Stimulated activated CD4-positive, alpha-beta T cell treated with anti-CD3 and anti-CD28 coated beads, TNF-alpha, amount 100 ng/mL, for 4 hours (primary cell): ENCODE data around the gene PJA2.
"Not testable (repeated sequence)": the region's sequence is repeated elsewhere in the genome, so short reads cannot be mapped to it uniquely, and the experiment has no call there.

Experiments
- DNase-seq, 3 experiments: peaks; one replicate each; pipeline ENCODE4 v3.0.0-alpha.2; 2020; ENCODE audit warnings: low read depth in 3 of 3

PJA2 gene, protein sequence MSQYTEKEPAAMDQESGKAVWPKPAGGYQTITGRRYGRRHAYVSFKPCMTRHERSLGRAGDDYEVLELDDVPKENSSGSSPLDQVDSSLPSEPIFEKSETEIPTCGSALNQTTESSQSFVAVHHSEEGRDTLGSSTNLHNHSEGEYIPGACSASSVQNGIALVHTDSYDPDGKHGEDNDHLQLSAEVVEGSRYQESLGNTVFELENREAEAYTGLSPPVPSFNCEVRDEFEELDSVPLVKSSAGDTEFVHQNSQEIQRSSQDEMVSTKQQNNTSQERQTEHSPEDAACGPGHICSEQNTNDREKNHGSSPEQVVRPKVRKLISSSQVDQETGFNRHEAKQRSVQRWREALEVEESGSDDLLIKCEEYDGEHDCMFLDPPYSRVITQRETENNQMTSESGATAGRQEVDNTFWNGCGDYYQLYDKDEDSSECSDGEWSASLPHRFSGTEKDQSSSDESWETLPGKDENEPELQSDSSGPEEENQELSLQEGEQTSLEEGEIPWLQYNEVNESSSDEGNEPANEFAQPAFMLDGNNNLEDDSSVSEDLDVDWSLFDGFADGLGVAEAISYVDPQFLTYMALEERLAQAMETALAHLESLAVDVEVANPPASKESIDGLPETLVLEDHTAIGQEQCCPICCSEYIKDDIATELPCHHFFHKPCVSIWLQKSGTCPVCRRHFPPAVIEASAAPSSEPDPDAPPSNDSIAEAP

DNA sequence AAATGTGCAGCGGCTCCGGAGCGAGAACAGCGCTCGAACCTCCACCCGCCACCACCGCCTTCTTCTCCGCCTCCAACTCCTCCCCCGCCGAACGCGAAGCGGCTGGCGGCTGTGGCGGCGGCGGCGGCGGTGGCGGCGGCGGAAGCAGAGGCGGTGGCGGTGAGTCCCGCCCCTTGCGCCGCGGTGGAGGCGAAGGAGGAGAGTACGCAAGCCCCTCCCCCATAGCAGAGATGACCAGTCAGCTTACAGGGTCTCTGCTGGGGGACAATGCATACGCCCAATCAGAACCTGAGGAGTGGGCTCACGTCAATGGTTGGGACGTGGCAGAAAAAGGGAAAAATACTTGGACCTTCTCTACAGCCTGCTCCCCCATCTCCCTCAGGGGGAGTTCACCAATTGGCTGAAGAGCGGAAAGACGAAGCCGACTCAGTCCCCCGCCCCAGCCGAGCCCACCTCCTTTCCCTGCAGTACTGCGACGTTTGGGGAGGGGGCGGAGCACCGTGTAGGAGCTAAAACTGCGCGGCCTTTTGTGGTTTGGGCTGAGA lies at the start of gene PJA2:
Gene PJA2, minus strand, starts transcription at position 131 of the 545 bp plus-strand sequence. CDS start 26,541 bp downstream, outside the sequence.
- peak; percentile 89 to 93 (median 93) for DNase-seq

DNA sequence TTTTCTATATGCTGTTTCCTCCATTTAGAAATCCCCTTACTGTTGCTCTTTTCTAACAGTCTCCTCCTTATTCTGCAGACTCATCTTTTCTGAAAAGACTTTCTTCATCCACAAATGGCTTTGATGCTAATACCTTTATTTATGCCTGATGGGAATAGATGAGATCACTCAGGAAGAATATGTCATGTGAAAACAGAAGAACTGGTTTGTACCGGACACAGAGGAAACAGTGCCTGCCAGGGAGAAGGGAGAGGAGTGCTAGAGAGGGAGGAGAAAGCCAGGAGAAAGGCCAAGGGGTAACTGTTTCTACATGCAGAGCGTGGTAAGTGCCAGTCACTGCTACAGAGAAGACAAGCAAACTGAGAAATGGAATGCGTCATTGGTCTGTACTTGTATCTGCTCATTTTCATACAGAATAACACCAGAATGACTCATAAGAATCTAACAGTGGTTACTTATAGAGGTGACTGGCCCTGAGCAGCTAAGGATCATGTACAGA lies 45.9 kb upstream of the PJA2 start:
- DNase-seq: no peak

DNA sequence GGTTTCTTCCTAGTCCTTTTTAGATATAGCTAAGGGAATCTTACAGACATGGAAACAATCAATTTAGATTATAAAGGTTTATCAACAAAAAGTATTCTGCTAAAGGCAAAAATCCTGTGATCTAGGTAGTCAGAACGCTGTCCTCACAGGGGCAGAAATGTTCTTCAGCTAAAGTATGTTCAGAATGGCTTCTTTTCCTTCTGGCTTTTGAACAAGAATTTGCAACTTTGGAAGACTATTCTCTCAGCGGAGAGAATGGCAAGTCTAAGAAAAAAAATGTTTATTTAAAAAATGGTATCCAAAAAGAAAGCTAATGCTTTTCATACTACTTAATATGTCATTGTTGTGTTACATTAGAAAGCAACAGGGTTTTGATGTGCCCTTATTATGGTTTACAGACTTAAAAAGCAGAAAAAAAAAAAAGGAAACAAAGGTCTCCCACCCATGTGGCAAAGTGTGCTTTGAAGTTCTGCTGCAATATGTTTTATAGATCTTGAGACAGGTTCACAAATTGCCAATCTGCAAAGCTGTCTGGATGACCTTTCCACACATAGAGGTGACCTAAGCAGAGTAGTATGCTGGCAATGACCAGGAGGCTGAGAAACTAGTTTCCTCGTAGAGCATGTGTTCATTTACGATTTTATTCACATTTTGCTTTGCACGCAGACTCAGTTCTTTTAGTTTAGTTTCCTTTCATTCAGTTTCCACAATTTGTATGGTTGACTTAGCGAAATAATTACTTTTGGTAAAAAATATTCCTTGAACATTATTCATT lies 45.1 kb upstream of the PJA2 start:
- DNase-seq: no peak

DNA sequence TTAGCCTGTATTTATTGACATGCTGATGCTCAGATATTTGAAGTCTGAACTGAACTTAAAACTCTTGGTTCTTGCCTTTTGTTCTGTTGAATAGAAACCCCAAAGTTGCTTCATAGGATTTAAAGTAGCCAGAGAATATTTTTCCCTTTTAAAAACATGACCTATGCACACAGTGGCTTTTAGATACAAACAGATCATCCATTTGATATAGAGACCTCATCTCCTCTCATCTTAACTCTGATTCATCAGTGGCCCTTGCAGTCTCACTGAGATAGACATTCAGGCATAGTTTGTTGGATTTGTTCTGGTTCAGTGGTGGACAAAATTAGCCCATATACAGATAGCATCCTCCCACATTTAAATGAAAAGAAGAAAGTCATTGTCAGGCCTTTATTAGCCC lies 43.5 kb upstream of the PJA2 start:
- no peak for DNase-seq

DNA sequence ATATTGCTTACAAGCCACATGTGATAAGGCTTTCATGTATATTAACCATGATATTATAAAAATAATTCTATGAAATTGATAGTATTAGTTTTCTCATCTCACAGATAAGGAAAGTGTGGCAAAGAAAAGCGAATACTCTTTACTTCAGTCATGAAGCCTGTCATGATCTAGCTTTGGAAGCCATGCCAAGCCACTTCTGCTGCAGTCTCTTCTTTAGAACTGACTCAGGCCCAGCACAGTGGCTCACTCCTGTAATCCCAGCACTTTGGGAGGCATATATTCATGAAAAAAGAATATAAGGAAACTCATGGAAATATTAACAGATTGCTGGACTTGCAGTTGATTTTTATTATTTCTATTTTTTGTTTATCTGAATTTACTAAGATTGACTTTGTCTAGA lies 42.9 kb upstream of the PJA2 start:
- no peak for DNase-seq

DNA sequence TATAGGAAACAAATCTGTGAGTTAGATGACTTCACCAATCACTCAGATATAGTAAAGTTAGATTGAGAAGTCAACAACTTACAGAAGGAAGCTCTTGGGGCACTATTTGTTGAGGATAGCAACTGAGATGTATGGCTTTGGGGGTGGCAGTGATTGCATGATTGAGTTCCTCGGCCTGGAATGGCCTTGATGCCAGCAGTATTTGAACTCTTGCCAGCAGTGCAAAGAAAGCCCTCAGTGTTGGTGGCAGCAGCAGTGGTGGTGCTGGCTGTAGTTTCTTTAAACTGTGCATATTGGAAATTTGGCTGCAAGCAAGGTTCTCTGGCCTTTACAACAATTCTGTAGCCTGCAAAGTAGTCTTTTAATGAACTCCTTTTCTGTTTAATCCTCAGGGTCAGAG lies 41.4 kb upstream of the PJA2 start:
- DNase-seq: no peak

DNA sequence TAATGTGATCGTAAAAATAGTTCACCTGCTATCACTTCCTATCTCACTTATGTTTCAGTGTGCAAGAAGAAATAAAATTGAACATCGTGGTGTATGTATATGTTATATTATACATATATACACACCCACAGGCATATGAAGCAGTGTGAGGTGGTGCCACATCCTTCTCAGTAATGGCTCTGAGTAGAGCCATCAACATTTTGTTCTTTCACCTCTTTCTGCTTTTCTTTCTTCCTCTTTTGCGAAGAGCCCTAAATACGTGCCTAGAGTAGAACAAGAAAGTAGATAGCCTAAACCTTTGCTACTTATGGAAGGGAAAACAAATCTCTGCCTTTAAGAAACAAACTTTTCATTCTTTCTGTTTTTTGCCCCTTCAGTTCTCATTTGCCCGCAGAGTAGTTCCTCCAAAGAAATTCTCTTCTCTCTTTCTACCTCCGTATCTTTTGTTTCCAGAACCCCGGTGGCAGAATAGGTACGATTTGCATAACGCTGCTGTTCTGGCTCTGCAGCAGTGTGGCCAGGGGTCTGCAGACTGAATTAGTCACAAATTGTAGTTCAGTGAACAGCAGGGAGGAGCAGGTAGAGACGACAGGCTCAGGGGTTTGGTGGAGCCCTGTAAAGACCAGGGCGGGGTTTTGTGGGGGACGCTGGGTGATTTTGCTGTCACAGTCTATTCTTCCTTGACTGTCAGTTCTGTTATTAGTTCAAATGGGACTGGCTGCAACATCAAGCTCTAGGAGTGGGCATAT lies 40.5 kb upstream of the PJA2 start:
- DNase-seq: no peak

DNA sequence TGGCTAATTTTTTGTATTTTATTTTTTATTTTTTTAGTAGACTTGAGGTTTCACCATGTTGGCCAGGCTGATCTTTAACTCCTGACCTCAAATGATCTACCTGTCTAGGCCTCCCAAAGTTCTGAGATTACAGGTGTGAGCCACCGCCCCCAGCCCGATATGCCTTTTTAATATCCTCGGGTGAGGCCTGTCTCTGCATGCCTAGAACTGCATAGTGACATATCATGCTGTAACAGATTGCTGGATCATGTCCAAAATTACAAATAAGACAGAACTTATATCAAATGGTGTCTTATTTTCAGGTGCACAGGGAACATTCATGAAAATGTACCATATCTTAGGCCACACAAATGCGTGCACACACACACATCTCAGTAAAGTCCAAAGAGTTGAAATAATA lies 39.1 kb upstream of the PJA2 start:
- DNase-seq: no peak

DNA sequence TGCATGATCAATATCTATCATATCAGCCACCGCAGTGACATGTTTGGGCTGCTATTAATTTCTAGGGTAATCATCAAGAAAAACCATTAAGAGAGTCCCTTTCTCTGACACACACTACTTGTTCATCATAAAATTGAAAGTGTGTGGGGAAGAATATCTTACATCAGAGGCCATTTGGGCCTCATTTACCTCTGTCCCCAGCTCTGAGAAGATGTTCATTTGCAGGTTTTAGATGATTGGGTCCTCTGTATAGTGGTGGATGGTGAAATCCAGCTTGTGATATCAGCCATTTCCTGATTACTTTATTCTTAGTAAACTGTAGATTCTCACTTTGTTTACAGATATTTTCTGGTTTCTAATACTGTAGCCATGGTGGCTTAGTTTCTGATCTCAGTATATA lies 29.8 kb upstream of the PJA2 start:
- no peak for DNase-seq

DNA sequence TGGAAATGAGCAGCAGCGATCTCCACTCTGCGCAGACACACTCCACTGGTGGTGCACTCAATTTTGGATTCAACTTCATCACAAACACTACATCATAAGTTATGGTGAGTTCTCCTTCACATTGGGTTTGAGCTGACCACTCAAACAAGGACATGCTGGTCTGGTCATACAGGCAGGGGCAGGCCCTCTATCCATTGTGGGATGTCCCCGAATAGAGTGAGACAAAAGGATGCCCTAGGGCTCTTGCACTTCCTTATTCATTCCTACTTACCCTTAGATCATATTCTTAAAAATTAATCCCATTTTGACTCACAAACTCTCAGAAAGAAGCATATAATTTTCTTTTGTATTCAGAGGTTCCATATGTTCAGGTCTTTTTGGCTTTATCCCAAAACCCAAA lies 16.3 kb upstream of the PJA2 start:
- DNase-seq: no peak

DNA sequence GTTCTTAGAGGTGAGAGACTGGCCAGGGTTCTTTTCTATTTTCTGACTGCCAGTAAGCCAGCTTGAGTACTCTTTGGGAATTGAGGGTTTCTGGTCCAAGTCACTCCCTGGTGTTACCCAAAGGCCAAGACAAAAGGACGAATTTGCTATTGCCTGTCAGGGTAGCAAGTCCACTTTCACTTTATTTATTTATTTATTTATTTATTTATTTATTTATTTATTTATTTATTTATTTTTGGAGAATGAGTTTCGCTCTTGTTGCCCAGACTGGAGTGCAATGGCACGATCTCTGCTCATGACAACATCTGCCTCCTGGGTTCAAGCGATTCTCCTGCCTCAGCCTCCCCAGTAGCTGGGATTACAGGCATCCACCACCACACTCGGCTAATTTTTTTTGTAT lies 15.7 kb upstream of the PJA2 start:
- not testable (repeated sequence) for DNase-seq

DNA sequence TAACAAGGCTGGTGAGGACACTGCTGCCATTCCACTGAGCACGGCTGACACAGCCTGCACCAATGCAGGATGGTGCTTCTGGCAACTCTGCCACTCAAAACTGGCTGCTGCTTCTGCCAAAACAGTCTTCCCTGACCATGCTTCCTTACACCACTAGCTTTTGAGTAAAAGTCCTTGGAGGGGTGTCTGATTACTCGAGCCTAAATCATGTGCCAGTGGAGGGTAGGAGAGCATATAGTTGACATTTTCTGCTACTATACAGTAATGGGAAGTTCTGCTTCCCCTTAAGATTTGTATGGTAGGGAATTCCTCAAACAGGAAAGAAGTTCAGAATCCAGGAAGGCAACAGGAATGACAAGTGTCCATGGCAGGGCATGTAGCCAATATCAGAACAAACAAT lies 12.2 kb upstream of the PJA2 start:
- DNase-seq: no peak

DNA sequence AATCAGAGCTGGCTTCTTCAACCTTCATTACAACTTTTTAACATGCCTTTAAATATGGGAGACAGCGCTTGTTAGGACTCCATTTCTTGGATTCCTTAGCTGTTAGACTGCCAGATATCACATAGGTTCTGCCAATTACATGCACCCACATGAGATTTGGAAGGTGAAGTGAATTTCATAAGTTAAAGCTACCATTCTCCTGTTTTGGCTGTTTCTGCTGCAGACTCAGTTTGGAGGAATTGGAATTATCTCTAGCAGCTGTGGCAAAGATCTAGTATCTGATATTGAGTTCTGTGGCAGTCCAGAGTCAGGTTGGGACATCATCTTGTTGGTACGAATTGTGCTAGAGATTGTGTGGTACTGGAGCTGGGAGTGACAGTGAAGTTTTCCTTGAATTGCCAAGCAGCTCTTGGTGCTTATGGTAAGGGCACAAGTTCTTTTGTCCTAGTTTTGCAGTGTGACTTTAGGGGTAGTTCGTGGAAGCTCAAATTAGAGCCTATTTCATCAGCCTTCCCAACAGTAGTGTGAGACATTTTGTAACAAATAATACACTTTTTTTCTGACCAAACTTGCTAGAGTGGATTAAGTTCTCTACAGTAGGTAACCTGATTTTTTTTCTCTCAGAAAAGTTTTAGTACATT lies 9.1 kb upstream of the PJA2 start:
- DNase-seq: no peak

DNA sequence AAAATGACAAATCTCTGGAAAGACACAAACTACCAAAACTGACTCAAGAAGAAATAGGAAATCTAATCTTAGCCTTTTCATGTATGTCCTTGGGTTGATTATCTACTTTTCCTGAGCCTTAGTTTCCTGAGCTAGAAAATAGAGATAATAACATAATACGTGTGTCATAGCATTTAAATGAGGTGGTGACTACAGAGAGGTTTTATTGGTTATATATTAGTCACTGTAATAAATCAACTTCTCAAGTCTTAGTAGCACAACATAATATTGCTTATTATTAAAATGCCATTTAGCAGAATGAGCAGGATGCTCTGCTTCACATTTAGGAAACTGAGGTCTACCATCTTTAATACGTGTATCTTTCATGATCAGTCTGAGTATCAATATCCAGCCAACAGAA lies 7.1 kb upstream of the PJA2 start:
- no peak for DNase-seq

DNA sequence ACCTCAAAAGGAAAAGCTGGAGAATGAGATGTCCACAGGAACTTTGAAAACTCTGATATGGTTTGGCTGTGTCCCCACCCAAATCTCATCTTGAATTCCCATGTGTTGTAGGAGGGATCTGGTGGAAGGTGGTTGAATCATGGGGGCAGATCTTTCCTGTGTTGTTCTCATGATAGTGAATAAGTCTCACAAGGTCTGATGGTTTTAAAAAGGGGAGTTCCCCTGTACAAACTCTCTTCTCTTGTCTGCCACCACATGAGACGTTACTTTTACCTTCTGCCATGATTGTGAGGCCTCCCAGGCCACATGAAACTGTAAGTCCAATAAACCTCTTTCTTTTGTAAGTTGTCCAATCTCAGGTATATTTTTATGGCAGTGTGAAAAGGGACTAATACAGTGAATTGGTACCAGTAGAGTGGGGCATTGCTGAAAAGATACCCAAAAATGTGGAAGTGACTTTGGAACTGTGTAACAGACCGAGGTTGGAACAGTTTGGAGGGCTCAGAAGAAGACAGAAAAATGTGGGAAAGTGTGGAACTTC lies 4.2 kb upstream of the PJA2 start:
- not testable (repeated sequence) for DNase-seq

DNA sequence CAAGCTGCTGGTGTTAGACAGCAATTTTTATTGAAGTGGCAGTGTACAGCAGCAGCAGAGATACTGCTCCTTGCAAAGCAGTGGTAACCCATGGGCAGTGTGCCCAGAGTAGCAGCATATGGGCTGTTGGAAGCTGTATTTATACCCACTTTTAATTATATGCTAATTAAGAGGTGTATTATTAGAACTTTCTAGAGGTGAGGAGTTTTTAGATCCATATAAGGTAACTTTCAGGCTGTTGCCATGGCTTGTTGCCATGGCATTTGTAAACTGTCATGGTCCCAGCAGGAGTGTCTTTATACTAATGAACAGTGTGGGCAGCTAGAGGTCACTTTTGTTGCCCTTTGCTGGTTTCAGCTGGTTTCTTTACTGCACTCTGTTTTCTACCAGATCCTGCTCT lies 3.7 kb upstream of the PJA2 start:
- no peak for DNase-seq

DNA sequence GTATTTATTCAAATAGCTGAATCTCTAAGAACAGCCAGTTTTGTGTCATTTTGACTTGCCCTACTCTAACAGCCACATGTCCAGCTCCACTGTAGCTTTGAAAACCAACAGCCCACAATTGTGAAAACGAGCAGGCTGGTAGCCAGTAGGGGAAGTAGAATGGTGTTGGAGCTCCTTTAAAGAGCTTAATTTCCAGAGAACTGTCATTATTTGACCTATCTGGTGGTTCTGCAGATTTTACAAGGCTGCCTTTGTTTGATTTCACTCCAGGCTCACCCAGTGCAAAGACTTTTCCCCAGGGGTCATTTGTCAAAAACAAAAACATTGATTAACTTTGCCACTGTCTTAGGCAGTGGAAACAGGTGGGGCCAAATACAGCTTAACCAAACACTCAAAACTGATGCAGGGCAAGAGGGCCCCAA lies 3.2 kb upstream of the PJA2 start:
- DNase-seq: no peak

DNA sequence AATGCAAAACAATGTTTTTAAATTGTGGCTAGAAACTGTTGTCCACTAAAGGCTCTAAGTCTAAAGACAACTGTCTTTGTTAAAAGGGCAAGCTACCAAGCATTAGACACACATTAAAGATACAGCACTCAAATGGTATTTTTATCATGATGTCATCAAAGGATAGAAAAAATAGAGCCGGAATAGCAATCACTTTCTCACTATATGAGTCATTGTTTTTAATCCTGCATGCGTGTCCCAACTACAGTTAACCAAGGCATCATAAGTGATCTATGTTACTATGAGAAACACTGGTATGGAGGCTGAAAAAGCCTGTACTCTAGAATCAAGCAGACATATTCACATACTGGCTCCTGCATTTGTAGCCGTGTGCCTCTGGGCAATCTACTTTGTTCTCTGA lies 1.9 kb upstream of the PJA2 start:
- DNase-seq: no peak

DNA sequence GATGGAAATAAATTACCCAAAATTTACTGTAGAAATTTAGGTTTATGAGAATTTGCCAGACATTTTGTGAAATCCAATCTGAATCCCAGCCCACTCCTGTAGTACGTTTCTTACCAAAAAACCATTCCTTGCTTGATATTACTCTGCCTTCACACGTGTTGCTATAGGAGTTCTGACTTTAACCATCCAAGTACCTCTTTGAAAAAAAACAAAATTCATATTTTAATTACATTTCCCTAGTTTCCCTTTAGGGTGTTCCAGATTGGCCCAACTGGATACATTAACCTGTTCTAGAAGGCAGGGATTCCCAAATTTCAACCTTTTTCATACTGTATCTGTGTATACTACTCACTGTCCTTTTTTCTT lies 1.4 kb upstream of the PJA2 start:
- DNase-seq: no peak

DNA sequence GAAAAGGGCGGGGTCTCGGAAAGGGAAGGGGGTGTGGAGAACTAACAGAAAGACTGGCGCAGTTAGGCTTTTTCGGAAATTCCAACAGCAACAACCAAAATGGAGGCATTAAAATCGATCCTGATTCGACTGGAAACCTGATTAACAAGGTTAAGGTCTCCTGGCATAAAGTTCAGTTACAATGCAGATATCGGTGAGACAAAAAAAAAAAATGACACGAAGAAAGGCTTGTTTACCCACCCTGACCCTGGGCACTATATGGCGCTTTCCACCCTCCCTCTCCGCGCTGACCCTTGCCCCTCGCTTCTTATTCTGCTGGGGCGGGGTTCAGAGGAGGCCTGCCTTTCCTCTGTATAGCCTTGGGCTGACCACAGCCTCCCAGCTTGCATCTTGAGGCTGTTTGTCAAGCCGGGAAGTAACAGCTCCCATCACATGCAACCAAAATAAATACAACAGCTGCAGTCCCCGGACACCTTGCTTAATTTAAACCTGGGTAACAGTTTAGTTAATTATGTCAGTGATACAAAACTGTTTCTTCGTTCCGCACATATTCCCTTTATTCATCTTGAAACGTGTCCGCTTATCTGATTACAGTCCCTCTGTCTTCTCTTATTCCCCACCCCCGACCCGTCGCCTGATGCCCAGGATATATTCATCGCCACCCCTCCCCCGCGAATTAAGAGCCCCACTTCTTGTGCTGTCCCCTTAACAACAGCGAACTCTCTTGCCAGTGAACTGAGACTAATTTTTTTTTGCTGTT lies 795 bp upstream of the PJA2 start:
- peak in 1 of 3 experiments; percentile 3 for DNase-seq
